Nephron (organoid): ENCODE data around the gene PRUNE2.

Experiments used
- H3K27ac Mint-ChIP-seq, 3 experiments: 2 replicates each; pipeline ENCODE4 v1.8.0; 2020; ENCODE audit warnings: mixed read lengths in 3 of 3, mild to moderate bottlenecking in 2 of 3, moderate library complexity in 1 of 3
- H3K27me3 Mint-ChIP-seq: 2 replicates; pipeline ENCODE4 v1.8.0; 2021; ENCODE audit warnings: low read depth, mild to moderate bottlenecking, moderate library complexity, mixed read lengths
- H3K36me3 Mint-ChIP-seq: 2 replicates; pipeline ENCODE4 v1.8.0; 2020; ENCODE audit warnings: low read depth, mixed read lengths
- H3K4me1 Mint-ChIP-seq: 2 replicates; pipeline ENCODE4 v1.8.0; 2020; ENCODE audit warnings: mixed read lengths
- H3K4me3 Mint-ChIP-seq, 3 experiments: 2 replicates each; pipeline ENCODE4 v1.8.0; 2020; ENCODE audit warnings: mild to moderate bottlenecking in 3 of 3, mixed read lengths in 3 of 3, moderate library complexity in 2 of 3
- H3K9me3 Mint-ChIP-seq: 2 replicates; pipeline ENCODE4 v1.8.0; 2020; ENCODE audit warnings: mixed read lengths
- TF ChIP-seq, protein P1 (sequence below), 3 experiments: fragments of 200-600 bp; sonication (generic); IDR thresholded peaks; one replicate each; pipeline ENCODE4 v1.5.0; 2021; ENCODE audit warnings: antibody characterized with exemption in 3 of 3; ENCODE audit not compliant: unreplicated experiment in 3 of 3

Gene PRUNE2

DNA sequence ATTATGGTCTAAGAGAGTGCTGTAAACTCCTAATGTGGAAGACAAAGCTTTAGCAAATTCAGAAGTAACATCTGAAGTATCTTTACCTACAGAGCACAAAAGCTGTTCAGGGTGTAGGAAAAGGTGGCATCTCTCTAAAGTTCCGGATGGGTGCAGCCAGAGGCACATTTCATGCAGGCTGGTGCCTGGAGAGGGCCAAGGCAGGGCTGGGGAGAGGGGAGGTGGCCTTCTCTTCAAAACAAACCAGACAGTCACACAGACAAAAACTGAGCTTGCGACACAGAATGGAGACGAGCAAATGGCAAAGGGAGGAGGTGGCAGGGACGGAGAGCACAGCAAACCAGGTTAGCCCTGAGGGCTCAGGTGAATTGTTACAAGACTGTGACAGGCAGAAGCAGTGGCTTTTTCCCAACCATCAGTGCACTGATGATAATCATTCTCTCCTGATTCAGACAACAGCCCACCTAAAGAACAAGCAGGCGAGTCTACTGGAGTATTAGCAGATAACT is 263.2 kb downstream of the PRUNE2 start:
- Mint-ChIP-seq H3K4me1 (peaks cover 5% of the 10 kb centered on the region), H3K4me3 (no peak overlapping the region), H3K9me3 (no peaks in the 10 kb centered on the region), H3K27me3 (no peaks in the 10 kb centered on the region), H3K27ac (no peak overlapping the region), H3K36me3 (no peaks in the 10 kb centered on the region)
- TF ChIP-seq, protein P1, sequence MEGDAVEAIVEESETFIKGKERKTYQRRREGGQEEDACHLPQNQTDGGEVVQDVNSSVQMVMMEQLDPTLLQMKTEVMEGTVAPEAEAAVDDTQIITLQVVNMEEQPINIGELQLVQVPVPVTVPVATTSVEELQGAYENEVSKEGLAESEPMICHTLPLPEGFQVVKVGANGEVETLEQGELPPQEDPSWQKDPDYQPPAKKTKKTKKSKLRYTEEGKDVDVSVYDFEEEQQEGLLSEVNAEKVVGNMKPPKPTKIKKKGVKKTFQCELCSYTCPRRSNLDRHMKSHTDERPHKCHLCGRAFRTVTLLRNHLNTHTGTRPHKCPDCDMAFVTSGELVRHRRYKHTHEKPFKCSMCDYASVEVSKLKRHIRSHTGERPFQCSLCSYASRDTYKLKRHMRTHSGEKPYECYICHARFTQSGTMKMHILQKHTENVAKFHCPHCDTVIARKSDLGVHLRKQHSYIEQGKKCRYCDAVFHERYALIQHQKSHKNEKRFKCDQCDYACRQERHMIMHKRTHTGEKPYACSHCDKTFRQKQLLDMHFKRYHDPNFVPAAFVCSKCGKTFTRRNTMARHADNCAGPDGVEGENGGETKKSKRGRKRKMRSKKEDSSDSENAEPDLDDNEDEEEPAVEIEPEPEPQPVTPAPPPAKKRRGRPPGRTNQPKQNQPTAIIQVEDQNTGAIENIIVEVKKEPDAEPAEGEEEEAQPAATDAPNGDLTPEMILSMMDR (IDR thresholded peaks at IDR 0.05; ENCODE audit: unreplicated experiment in 3 of 3) = no peak

DNA sequence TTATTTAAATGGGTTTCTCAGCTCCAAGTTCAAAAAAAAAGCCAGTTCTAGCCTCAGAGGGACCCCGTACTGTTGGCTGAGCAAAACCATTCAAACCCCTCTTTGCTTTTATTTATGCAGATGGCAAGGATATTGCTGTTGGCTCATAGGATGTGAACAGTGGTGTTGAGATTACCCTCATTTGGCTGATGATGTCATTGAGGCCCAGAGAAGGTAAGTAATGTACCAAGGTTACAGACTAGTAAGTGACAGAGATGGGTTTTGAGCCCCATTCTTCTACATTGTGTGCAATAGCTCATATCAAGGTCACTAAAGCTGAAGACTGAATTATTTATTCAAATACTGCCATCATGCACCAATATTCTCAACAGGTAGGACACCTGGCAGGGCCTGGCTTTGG is 263.8 kb downstream of the PRUNE2 start:
- H3K9me3 Mint-ChIP-seq = no peaks in the 10 kb centered on the region
- no peak overlapping the region for H3K27ac Mint-ChIP-seq
- H3K36me3 Mint-ChIP-seq = no peaks in the 10 kb centered on the region
- no peaks in the 10 kb centered on the region for H3K27me3 Mint-ChIP-seq
- H3K4me1 Mint-ChIP-seq = peaks cover 5% of the 10 kb centered on the region
- H3K4me3 Mint-ChIP-seq = no peak overlapping the region
- TF ChIP-seq, protein P1 (IDR thresholded peaks at IDR 0.05; ENCODE audit: unreplicated experiment in 3 of 3) = no peak

DNA sequence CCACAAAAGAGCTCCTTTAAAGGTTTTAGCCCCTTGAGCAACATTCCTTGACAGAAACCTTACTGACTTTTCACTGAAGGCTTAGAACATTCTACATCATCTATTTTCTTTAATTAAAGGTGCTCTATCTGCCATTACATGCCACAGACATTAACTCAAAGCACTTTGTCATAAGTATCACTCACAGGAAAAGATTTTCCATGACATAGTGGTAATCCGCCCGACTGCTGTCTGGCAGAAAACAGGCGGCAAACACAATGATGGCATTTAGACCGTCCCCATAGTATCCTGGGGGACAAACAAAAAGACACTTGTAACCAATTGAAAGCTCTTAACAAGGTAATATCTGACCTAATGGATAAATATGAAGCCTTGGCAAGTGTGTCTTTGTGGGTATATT is 267.9 kb downstream of the PRUNE2 start:
- no peaks in the 10 kb centered on the region for H3K36me3 Mint-ChIP-seq
- H3K27me3 Mint-ChIP-seq = no peaks in the 10 kb centered on the region
- no peak overlapping the region for H3K27ac Mint-ChIP-seq
- no peak overlapping the region for H3K4me3 Mint-ChIP-seq
- no peaks in the 10 kb centered on the region for H3K9me3 Mint-ChIP-seq
- H3K4me1 Mint-ChIP-seq = no peaks in the 10 kb centered on the region
- TF ChIP-seq, protein P1 (IDR thresholded peaks at IDR 0.05; ENCODE audit: unreplicated experiment in 3 of 3) = no peak

DNA sequence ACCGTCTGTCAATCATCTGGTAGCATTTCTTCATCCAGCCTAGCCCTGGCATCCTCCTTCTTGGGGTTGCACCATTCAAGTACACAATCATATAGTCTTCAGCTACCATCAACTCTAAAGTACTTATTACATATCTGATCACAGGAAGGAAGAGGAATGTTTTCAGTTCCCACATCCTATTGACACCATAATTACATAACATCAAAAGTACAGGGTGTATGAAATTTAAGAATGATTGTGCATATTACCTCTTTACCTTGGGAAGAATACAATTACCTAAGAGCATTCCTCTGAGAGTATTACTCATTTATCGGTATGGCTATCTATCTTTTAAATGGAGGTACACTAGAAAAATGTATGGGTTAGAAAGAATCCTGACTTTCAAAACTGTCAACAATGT is 268.5 kb downstream of the PRUNE2 start:
- Mint-ChIP-seq H3K9me3 (no peaks in the 10 kb centered on the region), H3K4me1 (no peaks in the 10 kb centered on the region), H3K36me3 (no peaks in the 10 kb centered on the region), H3K4me3 (no peak overlapping the region), H3K27ac (no peak overlapping the region), H3K27me3 (no peaks in the 10 kb centered on the region)
- TF ChIP-seq, protein P1 (IDR thresholded peaks at IDR 0.05; ENCODE audit: unreplicated experiment in 3 of 3) = no peak

DNA sequence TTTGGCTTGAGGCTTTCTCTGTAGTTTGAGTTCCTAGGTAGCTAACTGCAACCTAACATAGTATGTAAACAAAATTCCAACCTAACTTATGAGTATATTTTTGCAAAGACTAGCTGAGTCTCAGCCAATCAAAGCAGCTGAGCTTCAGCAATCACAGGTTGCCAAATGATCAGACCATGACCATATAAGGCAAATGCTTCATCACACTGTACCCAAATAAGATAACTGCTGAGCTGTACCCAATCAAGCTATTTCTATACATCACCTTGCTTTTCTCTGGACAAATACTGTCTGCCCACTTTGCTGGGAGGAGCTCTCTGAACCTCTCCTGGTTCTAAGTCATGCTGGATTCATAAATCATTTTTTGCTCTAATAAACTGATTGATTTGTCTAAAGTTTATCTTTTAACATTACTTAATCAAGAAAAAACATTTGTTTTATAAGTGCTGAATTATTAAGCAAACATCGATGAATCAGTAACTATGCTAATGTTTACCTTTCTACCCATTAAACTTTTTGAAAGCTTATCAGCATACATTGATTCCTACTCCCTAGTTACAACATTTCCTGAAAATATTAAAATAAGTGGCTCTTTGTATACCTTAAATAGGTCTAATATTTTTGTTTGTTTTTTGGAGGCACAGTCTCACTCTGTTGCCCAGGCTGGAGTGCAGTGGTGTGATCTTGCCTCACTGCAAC is 271.4 kb downstream of the PRUNE2 start:
- H3K4me1 Mint-ChIP-seq = no peaks in the 10 kb centered on the region
- peaks cover 3% of the 10 kb centered on the region for H3K27me3 Mint-ChIP-seq
- TF ChIP-seq, protein P1 (IDR thresholded peaks at IDR 0.05; ENCODE audit: unreplicated experiment in 3 of 3) = no peak
- H3K36me3 Mint-ChIP-seq = no peaks in the 10 kb centered on the region
- no peak overlapping the region for H3K4me3 Mint-ChIP-seq
- no peaks in the 10 kb centered on the region for H3K9me3 Mint-ChIP-seq
- H3K27ac Mint-ChIP-seq = no peak overlapping the region

DNA sequence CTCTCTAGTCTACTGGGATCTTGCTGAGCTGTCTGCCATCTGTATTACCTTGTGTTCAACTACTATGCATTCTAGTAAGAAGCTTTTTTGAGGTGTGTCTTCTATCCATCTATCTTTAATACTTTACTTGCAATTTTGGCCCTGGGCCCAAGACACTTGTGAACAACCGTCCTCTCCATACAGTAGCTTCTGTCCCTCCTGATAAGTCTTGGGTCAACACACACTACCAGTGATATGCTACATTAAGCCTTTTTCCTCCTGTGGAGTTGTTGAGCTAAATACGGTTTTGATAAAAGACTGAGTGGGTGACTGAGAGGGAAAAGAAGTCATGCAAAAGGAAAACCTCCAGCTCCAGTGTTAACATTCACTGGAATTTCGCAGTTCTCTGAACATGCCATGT is 275.0 kb downstream of the PRUNE2 start:
- peaks cover 3% of the 10 kb centered on the region for H3K27me3 Mint-ChIP-seq
- TF ChIP-seq, protein P1 (IDR thresholded peaks at IDR 0.05; ENCODE audit: unreplicated experiment in 3 of 3) = no peak
- no peaks in the 10 kb centered on the region for H3K9me3 Mint-ChIP-seq
- H3K36me3 Mint-ChIP-seq = no peaks in the 10 kb centered on the region
- no peak overlapping the region for H3K27ac Mint-ChIP-seq
- no peak overlapping the region for H3K4me3 Mint-ChIP-seq
- no peaks in the 10 kb centered on the region for H3K4me1 Mint-ChIP-seq
